IPS-18c (cell line): Measurements from ENCODE around the gene FHOD3.
"Not testable (repeated sequence)": the region's sequence is repeated elsewhere in the genome, so short reads cannot be mapped to it uniquely, and the experiment has no call there.

ENCODE experiments used
- H3K4me3 ChIP-seq: 2 replicates; pipeline ENCODE4 v1.7.0; 2013; ENCODE audit warnings: low read depth, mild to moderate bottlenecking, low read length, moderate library complexity; ENCODE audit not compliant: insufficient read depth
- H3K9me3 ChIP-seq: one replicate; pipeline ENCODE4 v1.6.1; 2013; ENCODE audit warnings: mild to moderate bottlenecking, low read length, moderate library complexity; ENCODE audit not compliant: control insufficient read depth, insufficient read depth

FHOD3 gene

DNA sequence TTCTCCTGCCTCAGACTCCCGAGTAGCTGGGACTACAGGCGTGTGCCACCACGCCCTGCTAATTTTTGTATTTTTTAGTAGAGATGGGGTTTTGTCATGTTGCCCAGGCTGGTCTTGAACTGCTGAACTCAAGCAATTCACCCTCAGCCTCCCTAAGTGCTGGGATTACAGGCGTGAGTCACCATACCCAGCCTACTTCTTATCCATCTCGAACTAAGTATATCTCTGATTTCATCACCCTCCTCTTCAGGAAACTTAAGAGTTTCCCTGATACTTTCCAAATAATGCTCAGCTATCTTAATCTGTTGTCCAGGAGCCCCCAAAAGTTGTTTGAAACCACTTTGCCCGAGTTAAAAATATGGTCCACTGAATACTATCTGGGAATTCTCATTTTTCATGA, 59.2 kb downstream of the FHOD3 start:
- H3K9me3 ChIP-seq, H3K4me3 ChIP-seq: not testable (repeated sequence)

DNA sequence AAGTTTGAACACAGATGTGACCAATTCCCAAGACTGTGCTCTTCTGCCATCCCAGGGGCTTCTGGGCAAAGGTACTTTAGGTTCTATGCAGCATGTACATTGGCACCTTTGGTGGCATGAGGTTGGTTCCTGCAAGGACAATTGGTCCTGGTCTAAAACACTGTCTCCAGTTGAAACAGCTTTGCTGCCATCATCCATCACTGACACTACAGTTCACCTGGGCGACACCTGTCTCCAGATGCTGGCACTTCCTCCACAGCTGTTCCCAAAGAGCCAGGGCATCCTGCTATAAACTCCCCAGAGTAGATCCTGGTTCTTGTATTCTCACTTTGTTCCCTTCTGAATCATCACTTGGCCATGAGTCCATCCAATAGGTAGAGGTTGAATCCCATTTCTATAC, 60.6 kb downstream of the FHOD3 start:
- H3K9me3 ChIP-seq = no peaks in the 10 kb centered on the region
- H3K4me3 ChIP-seq = no peak overlapping the region

DNA sequence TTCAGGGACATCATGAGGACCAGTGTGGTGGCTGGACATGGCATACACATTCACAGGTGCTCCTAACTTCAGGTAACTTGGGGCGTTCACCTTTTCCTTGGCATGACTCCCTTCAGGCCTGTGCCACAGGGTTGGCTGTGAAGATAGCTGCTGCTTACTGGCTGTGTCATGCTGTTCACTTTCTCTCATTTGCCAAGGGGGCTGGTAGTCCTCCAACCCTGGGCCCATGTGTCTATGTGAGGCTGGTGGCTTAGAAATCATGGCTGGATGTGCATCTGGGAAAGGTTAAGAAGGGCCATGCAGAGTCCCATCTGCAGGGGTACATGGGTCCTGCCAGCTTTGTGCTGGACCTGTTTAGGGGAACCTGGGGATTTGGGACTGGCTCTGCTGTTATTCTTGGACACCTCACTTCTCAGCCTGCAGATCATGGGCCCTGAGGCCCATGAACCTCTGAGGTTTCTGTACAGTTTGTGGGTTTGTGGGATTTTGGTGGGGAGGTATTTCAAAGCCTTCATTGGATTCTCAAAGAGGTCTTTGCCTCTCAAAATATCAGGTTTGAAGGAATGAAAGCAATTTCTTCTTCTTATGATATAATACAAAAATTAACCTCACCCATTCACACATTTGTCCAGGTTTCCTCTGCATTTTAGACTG, 62.9 kb downstream of the FHOD3 start:
- no peak overlapping the region for H3K4me3 ChIP-seq
- no peaks in the 10 kb centered on the region for H3K9me3 ChIP-seq

DNA sequence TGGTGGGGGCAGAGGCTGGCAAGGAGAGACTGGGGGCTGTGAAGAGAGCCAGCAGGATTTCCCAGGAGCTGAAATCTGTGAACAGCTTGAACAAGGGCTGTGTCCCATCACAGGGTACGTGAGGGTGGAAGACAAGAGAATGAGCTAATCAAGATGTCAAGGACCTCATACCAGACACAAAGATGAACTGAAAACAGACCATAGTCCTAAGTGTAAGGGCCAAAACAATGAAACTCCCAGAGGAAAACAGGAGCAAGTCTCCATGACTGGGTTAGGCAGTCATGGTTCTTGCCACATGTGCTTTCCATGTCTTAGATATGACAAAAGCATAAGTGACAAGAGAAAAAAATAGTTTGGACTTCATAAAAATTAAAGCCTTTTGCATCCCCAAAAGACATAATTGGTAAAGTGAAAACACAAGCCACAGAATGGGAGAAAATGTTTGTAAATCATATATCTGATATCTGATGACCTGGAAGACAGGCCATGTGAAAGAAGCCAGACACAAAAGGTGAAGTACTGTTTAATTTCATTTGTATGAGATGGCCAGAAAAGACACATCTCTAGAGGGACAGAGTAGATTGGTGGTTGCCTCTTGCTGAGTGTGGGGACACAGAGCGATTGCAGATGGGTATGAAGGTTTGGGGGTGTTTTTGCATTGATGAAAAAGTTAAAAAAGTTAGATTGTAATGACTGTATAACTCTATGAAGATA, 67.6 kb downstream of the FHOD3 start:
- Histone ChIP-seq H3K9me3 (no peaks in the 10 kb centered on the region), H3K4me3 (no peak overlapping the region)

DNA sequence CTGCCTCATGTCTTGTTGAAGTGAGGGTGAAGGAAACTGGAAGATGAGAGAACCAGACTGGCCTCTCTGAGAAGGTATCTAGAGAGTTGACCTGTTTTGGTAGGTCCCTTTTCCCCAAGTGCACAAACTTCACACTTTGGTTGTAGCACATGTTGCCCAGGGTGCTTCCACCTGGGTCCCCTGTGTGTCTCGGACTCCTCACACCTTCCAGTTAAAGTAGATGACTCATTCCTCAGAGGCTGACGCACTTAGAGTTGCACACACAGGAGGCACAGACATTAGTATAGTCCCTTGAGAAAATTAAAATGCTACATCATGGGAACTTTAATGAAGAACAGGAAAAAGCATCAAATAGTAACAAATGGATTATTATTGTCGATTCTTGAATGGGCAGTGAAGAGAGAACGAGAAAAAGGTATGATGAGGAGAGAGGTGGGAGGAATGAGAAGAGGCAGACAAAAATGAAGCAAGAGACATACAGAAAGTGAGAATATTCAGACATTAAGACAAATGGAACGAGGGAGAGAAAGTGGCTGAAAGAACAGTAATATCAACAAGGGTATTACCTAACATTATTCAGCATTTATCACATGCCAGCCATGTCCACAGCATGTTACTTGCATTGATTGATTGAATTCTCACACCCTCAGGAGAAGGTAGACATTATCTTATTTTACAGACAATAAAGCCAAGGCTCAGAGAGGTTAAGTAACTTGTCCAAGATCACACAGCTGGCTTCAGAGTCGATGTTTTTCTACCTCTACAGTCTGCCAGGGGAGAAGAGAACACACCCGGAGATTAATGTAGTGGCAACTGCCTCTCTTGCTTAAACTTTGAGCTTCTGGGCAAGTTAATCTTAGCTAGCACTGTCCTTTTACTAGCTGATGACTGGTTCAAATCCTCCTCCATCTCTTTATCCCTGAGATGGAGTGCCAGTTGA, 68.6 kb downstream of the FHOD3 start:
- Histone ChIP-seq H3K9me3 (no peaks in the 10 kb centered on the region), H3K4me3 (no peak overlapping the region)

DNA sequence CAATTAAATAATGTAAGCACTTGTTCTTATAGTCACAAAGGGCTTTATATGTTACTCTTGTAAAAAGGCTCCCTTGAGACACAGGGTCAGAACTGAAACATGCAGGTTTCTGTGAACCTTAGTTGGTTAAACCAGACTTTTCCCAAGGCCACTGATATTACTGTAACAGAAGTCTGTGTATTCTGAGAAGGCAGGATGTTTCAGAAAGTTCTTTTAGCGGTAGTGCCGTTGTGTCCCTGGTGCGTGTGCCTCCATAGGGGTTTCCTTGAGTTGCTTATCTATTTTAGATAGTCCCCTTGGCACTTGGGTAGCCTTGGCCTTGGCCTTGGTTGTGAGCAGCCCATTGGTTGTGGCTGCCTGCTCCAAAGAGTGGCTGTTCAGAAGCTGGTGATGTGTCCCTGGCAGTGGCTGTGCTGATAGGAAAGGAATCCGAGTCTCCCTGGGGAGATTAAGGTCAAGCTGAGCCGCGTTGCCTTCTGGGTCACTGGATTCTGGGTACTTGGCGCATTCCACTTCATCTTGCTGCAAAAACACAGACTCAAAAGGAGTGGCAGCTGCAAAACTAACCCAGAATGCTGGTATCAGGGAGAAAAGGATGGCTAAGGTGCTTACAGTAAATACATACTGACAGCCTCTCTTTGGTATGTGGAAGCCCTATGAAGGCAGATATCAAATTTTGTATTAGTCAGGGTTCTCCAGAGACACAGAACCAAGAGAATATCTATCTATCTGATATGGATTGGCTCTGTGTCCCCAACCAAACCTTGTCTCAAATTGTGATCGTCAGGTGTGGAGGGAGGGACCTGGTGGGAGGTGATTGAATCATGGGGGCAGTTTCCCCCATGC, 69.7 kb downstream of the FHOD3 start:
- no peaks in the 10 kb centered on the region for H3K9me3 ChIP-seq
- no peak overlapping the region for H3K4me3 ChIP-seq

DNA sequence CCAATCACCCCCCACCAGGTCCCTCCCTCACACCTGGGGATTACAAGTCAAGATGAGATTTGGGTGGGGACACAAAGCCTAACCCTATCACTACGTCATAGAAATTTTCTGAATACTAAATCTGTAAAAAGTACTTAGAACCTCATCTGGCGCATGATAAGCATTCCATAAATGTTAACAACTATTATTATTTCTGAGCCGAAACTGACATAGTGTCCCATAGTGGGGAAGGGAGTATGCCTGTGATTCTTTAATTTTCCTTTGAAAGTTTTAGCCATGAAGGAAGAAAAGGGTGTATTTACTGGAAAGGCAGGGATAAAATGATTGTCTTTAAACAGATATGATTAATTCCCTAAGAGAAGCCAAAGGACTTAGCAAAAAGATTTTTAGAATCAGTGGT, 71.4 kb downstream of the FHOD3 start:
- no peak overlapping the region for H3K4me3 ChIP-seq
- no peaks in the 10 kb centered on the region for H3K9me3 ChIP-seq

DNA sequence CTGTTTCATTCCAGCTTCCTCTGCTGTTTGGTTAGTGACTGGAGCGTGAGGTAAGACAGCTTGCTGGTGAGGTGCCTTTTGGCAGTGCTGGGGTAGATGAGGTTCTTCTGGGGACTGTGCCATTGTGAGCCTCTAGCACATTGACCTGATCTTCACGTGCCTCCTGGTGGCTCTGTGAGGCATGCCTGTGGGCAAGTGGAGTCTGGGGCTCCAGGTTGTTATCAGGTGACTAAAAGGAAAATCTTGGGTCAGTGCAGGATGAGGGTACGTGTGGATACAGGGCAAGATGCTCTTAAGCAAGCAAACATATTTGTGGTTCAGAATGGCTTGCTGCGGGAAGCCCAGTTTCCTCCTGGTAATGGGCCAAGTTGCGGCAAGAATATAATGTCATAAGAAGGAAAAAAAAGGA, 75.4 kb downstream of the FHOD3 start:
- H3K9me3 ChIP-seq = no peaks in the 10 kb centered on the region

DNA sequence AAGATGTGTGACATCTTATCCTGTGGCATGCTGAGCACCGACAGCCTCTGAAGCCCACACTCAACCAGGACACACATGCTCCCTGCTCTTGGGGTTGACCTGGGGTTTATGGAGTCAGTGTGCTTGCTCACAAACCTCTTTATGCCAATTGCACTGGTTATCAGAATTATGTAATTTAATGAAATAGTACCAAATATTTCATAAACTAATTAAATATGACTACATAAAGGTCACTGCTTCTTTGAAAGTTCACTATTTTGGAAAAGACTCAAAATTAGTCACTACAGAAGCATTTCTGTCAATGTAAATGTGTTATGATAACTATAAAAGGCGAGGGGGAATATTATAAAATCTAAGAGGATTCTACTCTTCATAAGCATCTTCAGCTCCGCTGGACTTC, 76.7 kb downstream of the FHOD3 start:
- no peak overlapping the region for H3K4me3 ChIP-seq
- H3K9me3 ChIP-seq = no peaks in the 10 kb centered on the region

More for the DNA sequence above, 75.4 kb downstream of the FHOD3 start:
- no peak overlapping the region for H3K4me3 ChIP-seq

DNA sequence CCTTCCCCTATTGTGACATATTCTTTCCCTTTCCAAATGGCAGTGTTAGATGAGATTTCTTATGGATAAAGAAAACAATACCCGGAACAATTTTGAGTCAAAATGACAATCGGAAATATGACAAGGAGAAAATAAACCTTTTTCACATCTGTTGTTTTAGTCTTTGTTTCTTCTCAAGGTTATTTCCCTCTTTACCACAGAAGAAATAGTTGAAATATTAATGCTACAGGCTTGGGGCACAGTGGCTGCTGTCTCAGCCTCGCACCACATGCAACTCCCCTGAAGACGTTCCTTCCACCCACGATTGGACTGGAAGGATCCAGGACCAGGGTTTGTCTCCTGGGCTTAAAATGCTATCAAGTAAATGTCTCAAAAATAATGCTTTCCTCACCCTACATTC, 77.6 kb downstream of the FHOD3 start:
- no peaks in the 10 kb centered on the region for H3K9me3 ChIP-seq
- H3K4me3 ChIP-seq = no peak overlapping the region

DNA sequence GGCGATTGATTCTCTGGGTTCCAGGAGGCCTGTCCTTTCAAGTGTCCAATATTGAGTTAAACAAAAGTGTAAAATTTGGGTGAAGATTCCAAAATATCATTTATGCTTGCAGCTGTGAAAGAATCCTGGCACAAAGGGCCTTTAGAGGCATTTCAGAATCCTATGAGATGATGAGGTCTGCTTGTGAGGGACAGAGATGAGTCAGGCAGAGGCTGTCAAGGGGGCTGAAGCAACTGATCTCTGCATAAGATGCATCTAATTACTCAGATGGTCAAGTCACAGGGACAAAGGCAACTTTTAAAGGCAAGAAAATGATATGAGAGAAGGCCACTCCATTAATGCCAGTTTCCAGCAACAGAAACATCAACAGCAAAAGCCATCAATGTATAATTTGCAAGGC, 78.8 kb downstream of the FHOD3 start:
- Histone ChIP-seq H3K9me3 (no peaks in the 10 kb centered on the region), H3K4me3 (no peak overlapping the region)

DNA sequence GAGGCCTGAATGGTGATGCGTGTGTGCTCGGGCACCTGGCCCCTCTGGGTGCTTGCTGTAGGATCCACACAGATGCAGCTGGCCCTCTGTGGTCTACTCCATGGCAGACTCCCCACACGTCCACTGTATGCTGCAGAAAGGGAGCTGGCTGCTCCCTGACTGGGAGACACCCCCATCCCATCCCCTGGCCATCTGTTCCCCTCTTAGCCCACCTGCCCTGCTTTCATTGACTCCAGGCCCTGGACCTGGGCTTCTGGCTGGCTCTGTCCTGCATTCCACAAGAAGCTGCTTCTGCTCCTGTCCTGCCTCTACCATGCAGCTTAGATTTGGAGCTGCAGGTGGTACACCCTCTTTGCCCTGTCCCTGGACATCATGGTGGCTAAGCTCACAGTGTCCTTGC, 80.1 kb downstream of the FHOD3 start:
- no peak overlapping the region for H3K4me3 ChIP-seq
- H3K9me3 ChIP-seq = no peaks in the 10 kb centered on the region

DNA sequence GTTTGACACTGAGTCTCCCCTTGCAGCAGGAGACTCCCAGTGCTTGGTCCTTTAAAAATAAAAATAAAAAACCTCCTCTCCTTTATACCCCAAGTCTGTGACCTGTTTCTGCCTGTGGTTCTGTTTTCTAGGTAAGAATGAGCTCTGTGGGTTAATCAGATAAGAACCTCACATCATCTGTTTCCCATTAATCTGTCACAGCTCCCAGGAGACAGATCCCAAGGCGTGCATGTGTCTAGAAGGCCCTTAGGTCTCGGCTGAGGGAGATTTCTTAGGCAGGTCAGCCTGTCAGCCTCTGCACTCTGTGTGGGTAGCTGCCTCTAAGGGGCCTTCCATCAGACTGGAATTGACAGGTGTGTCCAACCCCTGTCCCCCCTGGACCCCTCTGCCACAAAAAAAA, 80.7 kb downstream of the FHOD3 start:
- no peaks in the 10 kb centered on the region for H3K9me3 ChIP-seq
- H3K4me3 ChIP-seq = no peak overlapping the region

DNA sequence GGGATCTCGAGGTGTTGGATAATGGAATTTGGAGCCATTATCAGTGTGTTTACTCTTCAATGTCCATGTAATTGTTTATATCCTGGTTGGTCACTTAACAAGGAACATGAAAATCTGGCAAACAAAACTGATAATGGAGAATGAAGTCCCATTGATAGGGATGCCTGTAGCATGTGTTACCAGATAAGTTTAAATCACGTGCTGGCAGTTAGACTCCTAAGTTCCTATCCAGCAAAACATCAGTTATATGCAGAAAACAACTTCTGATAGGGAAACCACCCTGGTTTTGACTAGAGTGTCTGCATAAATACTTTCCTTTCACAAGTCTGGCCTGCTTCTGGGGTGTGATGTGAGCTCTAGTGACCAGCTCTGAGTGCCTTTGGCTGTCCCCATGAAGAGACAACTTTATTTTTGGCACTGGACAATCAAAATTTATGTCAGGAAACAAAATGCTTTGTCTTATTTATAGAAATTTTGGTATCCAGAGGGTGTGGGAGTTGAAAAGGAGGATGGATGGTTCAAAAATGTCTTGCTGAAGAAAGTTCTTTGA, 82.0 kb downstream of the FHOD3 start:
- Histone ChIP-seq H3K4me3 (no peak overlapping the region), H3K9me3 (no peaks in the 10 kb centered on the region)

DNA sequence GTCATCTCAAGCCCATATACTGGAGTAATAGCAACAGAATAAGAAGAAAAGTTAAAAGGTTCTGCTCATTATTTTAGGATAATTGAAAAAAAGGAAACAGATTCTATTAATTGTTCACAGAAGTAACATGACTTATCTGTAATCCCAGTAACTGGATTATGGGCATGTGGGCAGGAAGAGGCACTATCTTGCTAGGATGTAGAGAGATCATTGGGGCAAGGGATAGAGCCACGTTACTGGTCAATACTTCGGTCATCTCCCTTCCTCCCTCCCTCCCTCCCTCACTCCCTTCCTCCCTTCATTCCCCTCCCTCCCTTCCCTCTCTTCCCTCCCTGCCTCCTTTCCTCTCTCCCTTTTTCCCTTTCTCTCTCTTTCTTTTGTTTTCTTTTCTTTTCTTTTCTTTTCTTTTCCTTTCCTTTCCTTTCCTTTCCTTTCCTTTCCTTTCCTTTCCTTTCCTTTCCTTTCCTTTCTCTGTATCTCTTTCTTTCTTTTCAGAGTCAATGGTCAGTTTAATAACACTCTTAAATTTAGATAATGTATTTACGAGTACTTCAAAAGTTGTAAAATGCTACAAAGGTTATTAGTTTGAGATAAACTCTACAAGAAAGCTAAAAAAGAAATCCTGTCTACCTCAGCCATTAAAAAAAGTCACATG, 82.8 kb downstream of the FHOD3 start:
- Histone ChIP-seq H3K9me3 (no peaks in the 10 kb centered on the region), H3K4me3 (no peak overlapping the region)

DNA sequence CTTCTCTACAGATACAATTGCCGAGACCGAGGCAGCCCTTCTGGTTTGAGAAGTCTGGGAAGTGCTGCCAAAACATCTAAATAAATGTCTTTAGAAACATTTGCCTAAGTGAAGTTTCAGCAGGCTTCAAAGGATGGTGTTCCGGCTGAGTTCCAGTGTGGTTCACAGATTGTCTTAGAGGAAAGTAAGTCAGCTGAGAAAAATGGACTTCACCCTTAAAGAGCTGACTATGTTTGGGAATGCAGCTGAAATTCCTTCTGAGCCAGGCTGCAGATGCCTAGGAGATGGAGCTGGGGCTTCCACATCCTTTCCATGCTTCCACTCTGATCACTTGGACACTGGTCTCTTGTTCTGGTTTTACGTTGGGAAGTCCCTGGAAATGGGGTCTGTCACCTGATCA, 83.6 kb downstream of the FHOD3 start:
- Histone ChIP-seq H3K4me3 (no peak overlapping the region), H3K9me3 (no peaks in the 10 kb centered on the region)
